Right renal cortex interstitium (tissue), 3 donors: ENCODE data around the gene SLC12A7. TPM values are rescaled to one million over a fixed set of nuclear protein-coding genes. Genes with fewer than 3 reads are reported as not detected.

Experiments used
- DNase-seq, 3 donors: peaks; one replicate each; pipeline ENCODE4 v3.0.0-alpha.2; 2013; ENCODE audit warnings: low read depth in 3 of 3, low spot score in 2 of 3
- polyA plus RNA-seq, 3 donors: library from polyadenylated mRNA; unstranded; fragments of 120-200 nt; gene quantifications; one replicate each; pipeline ENCODE4 v1.2.1, GENCODE V29; 2013; ENCODE audit not compliant: insufficient read length in 3 of 3

The SLC12A7 gene
- polyA plus RNA-seq, 3 donors = 27.8 to 32.7 (median 31.7) TPM

- DNase-seq = no peak
Observed at GRCh38 chr5:1141834-1142233, 30.0 kb upstream of the SLC12A7 start.

GRCh38 chr5:1140818-1141189 is 28.9 kb upstream of the SLC12A7 start:
- no peak for DNase-seq

DNA sequence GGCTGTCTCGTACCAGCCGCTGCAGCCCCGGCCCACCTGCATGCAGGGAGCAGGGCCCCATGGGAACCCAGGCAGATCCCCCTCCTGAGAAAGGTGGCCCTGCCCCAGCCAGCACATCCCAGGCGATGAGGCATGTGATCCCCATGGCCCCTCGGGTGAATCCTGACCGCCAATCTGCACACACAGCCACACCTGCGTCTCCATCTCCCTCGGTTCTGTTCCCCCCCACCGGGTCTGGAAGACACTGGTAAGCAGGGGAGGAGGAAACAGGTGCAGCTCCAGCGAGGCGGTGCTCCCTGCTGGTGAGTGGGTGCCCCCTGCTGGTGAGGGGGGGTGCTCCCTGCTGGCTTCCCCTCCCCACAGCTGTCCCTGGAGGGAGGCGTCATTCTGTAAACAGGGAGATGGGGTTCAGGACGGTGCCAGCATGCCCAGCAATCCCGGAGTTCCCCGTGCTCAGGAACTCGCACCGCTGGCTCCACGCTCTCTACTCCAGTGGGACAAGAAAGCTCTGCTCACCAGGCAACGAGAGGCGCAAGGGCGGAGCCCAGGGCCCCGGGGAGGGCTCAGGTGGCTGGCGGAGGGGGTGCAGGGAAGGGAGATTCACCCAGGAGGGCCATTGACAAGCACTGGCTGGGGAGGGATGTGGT is 28.4 kb upstream of the SLC12A7 start:
- peak in 1 of 3 donors; percentile 50 for DNase-seq

GRCh38 chr5:1139331-1140170 is 27.7 kb upstream of the SLC12A7 start:
- no peak for DNase-seq

GRCh38 chr5:1138445-1139245 is 26.8 kb upstream of the SLC12A7 start:
- no peak for DNase-seq

GRCh38 chr5:1137567-1138444 is 25.9 kb upstream of the SLC12A7 start:
- DNase-seq = no peak

DNA sequence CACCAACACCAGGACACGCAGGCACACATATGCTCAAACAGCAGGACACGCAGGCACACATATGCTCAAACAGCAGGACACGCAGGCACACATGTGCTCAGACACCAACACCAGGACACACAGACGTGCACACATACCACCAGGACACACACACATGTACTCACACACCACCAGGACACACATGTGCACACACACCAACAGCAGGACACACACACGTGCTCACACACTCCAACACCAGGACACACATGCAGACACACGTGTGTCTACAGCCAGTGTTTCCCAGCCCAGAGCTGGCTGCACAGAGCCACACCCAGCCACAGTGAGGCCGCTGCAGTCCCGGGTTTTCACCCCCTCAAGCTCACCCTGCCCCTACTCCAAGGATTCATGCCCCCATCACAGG is 25.0 kb upstream of the SLC12A7 start:
- DNase-seq = no peak

GRCh38 chr5:1135696-1136525 is 24.0 kb upstream of the SLC12A7 start:
- DNase-seq = no peak

- no peak for DNase-seq
Observed at GRCh38 chr5:1134478-1134877, 22.6 kb upstream of the SLC12A7 start.

DNA sequence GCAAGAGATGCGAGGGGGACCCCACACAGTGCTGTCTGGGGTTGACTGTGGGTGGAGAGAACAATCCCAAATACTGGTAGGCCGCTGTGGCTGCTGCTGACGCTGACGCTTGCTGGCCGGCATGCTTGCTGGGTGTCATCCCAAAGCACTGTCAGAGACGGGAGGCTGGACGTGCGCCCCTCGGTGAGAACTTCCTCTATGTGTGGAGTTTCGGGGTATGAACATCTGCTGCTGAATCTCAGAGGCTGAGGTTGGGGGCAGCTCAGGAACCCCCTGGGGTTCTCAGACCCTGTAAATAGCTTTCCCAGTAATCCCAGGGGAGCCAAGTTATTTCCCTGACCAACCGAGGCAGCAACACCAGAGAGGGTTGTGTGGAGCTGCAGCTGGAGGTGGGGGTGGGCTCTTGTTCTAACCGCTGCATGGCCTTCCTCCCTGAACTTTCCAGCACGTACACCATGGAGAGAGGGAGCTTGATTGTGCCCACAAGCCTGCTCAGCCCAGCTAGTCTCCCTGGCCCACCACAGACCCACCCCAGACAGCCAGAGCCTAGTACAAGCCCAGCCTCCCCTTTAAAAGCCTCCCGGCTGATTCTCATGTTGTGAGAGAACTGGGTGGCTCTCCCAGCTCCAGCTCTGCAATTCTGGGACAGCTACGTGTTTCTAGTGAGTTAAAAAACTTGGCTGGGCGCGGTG is 21.8 kb upstream of the SLC12A7 start:
- no peak for DNase-seq

DNA sequence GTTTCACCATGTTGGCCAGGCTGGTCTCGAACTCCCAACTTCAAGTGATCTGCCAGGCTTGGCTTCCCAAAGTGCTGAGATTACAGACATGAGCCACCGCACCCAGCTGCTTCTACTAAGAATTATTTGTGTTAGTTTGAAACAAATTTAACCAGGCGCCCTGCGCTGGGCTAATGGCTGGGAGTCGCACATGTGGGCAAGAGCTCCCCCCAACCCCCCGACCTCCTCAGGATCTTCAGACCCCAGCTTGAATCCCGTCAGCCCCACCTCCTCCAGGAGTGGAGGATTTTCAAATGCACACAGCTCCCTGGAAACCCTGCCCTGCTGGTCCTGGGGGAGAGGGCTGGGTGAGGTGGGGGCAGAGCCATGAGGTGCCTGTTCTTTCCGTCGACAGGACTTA is 21.2 kb upstream of the SLC12A7 start:
- DNase-seq = no peak

DNA sequence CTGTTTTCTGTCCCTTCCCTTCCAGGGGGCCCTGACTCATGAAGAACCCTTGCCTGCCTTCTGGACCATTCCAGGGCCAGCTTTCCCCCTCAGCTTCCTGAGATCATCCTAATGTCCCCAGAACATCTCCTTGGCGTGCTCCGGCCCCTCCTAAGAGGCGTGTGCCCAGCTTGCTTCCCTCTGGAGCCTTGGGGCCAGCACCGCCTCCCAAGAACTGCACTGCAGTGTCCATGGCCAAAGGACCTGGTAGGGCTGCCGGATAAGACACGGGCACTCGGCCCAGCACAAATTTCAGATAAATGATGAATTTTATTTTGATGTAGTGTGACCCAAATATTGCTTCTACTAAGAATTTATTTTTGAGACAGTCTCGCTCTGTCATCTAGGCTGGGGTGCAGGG is 20.7 kb upstream of the SLC12A7 start:
- DNase-seq = no peak

- DNase-seq = no peak
Observed at GRCh38 chr5:1131726-1132125, 19.9 kb upstream of the SLC12A7 start.

DNA sequence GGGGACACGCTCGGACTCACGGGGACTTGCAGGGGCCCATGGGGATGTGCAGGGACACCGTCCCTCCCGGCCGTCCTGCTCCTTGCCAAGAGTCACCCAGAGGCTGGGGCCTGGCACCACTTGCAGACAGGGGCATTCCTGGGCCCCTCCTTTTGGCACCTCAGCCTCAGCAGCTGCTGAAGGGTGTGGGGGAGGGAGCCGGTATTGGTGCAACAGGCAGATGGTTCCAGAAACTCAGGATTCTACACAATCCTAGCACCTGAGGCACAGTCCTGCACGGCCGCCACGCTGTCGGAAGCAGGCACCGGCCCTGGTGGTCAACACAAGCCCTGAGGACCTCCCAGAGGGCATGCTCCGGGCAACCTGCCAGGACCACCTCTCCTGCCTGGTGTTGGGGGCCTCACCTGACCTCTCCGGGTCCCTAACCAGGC is 19.3 kb upstream of the SLC12A7 start:
- no peak for DNase-seq

GRCh38 chr5:1130218-1130946 is 18.5 kb upstream of the SLC12A7 start:
- no peak for DNase-seq

GRCh38 chr5:1129711-1130055 is 17.8 kb upstream of the SLC12A7 start:
- no peak for DNase-seq

- no peak for DNase-seq
Observed at GRCh38 chr5:1128977-1129710, 17.3 kb upstream of the SLC12A7 start.
